Keratinocyte (primary cell): ENCODE results near the gene RHOB. TPM values are rescaled to one million over a fixed set of nuclear protein-coding genes. Genes with fewer than 3 reads are reported as not detected.

ENCODE experiments used
- DNase-seq: peaks from one replicate; pipeline ENCODE4 v3.0.0-alpha.2; 2011; ENCODE audit warnings: low read depth, missing footprints, low spot score
- FAIRE-seq: peaks from 2 replicates; lab custom pipeline; 2011; peaks lifted over from hg19 to GRCh38; lab: Jason Lieb, UNC
- H2AFZ ChIP-seq: 2 replicates; pipeline ENCODE4 v1.6.0; 2012; ENCODE audit warnings: low read length, control low read depth, inconsistent platforms; ENCODE audit not compliant: control insufficient read depth
- H3K27ac ChIP-seq: 2 replicates; pipeline ENCODE4 v1.5.1; 2011; ENCODE audit warnings: low read length; ENCODE audit not compliant: control insufficient read depth, insufficient read depth
- H3K27me3 ChIP-seq: 3 replicates; pipeline ENCODE4 v1.6.0; 2011; ENCODE audit warnings: low read length; ENCODE audit not compliant: control insufficient read depth, insufficient read depth; ENCODE audit errors: extremely low read depth
- H3K36me3 ChIP-seq, 2 experiments: 2 replicates in 1 of 2; 3 replicates in 1 of 2; pipeline ENCODE4 v1.5.1; 2011; ENCODE audit warnings: low read length in 2 of 2, mild to moderate bottlenecking in 1 of 2; ENCODE audit not compliant: control insufficient read depth in 2 of 2, insufficient read depth in 2 of 2; ENCODE audit errors: extremely low read depth in 1 of 2
- H3K4me1 ChIP-seq: 3 replicates; pipeline ENCODE4 v1.5.1; 2011; ENCODE audit warnings: low read length; ENCODE audit not compliant: control insufficient read depth, insufficient read depth; ENCODE audit errors: extremely low read depth
- H3K4me2 ChIP-seq: 3 replicates; pipeline ENCODE4 v1.6.0; 2011; ENCODE audit warnings: low read depth, low read length; ENCODE audit not compliant: control insufficient read depth, insufficient read depth; ENCODE audit errors: extremely low read depth
- H3K4me3 ChIP-seq, 3 experiments: fragments of 200-600 bp in 1 of 3; sonication (generic) in 1 of 3; 2 replicates in 2 of 3; 3 replicates in 1 of 3; pipeline ENCODE4 v1.5.1; 2011 to 2016; ENCODE audit warnings: low read length in 3 of 3, mild to moderate bottlenecking in 3 of 3, control low read depth in 2 of 3, inconsistent platforms in 1 of 3, low read depth in 1 of 3, mixed read lengths in 1 of 3, mixed run types in 1 of 3, moderate library complexity in 1 of 3; ENCODE audit not compliant: control insufficient read depth in 2 of 3, insufficient read depth in 2 of 3; ENCODE audit errors: extremely low read depth in 1 of 3
- H3K79me2 ChIP-seq: 2 replicates; pipeline ENCODE4 v1.6.0; 2012; ENCODE audit warnings: low read length; ENCODE audit not compliant: control insufficient read depth, insufficient read depth
- H3K9ac ChIP-seq: 3 replicates; pipeline ENCODE4 v1.6.0; 2011; ENCODE audit warnings: low read length; ENCODE audit not compliant: control insufficient read depth, insufficient read depth; ENCODE audit errors: extremely low read depth
- H3K9me1 ChIP-seq: 3 replicates; pipeline ENCODE4 v1.6.0; 2011; ENCODE audit warnings: low read length; ENCODE audit not compliant: control insufficient read depth, insufficient read depth; ENCODE audit errors: extremely low read depth
- H3K9me3 ChIP-seq: 2 replicates; pipeline ENCODE4 v1.5.1; 2012; ENCODE audit warnings: low read depth, low read length; ENCODE audit not compliant: control insufficient read depth
- H4K20me1 ChIP-seq: 3 replicates; pipeline ENCODE4 v1.6.0; 2011; ENCODE audit warnings: low read length; ENCODE audit not compliant: control insufficient read depth, insufficient read depth; ENCODE audit errors: extremely low read depth
- CTCF ChIP-seq, 3 experiments: IDR thresholded peaks in 1 of 3; conservative IDR thresholded peaks in 1 of 3; optimal IDR thresholded peaks in 1 of 3; 2 replicates in 2 of 3; 3 replicates in 1 of 3; pipeline versions ENCODE3 to v1.5.1; 2011; ENCODE audit warnings: low read length in 3 of 3, mild to moderate bottlenecking in 3 of 3, moderate library complexity in 2 of 3, control low read depth in 1 of 3, inconsistent platforms in 1 of 3; ENCODE audit not compliant: insufficient read depth in 2 of 3; ENCODE audit errors: extremely low read depth in 1 of 3
- EZH2 ChIP-seq: IDR thresholded peaks from one replicate; pipeline ENCODE4 v1.6.1; 2012; ENCODE audit warnings: inconsistent platforms, mild to moderate bottlenecking, low read length, moderate library complexity
- dilution Hi-C: fragments of 300-500 bp; cut with MboI; formaldehyde crosslinking; loops from one replicate; pipeline ENCODE4 v1.7.0; 2020; ENCODE audit warnings: low sequenced_read_pairs; ENCODE audit not compliant: extremely low pct_ligation_motif_present
- polyA plus RNA-seq, 5 experiments: library from polyadenylated mRNA; depleted of rRNA in 3 of 5; stranded (reverse) in 3 of 5; stranded (forward) in 1 of 5; unstranded in 1 of 5; fragments of >200 nt; gene quantifications; 1 replicate in 1 of 5; 2 replicates in 3 of 5; 3 replicates in 1 of 5; pipeline versions ENCODE4 v1.2.1 to v1.2.3, GENCODE V29; 2011 to 2012; ENCODE audit warnings: missing spikeins in 2 of 5, low read depth in 1 of 5, low replicate concordance in 1 of 5

Gene RHOB
- polyA plus RNA-seq, 1 donor (not counting 4 experiments of a cell fraction or from before 2014, with no cell fraction given): 23.6 TPM

- Histone ChIP-seq H3K27ac (no peak overlapping the region), H3K4me1 (peaks cover 21% of the 10 kb centered on the region), H3K4me2 (no peak overlapping the region), H3K9me3 (no peaks in the 10 kb centered on the region), H3K4me3 (no peak overlapping the region), H3K79me2 (no peaks in the 10 kb centered on the region), H3K27me3 (no peaks in the 10 kb centered on the region), H2AFZ (no peak overlapping the region), H4K20me1 (no peaks in the 10 kb centered on the region), H3K9me1 (no peaks in the 10 kb centered on the region), H3K36me3 (no peaks in the 10 kb centered on the region), H3K9ac (no peak overlapping the region)
- FAIRE-seq (no peak), DNase-seq (no peak)
- no peak for TF ChIP-seq CTCF (optimal IDR thresholded peaks at IDR 0.05 in 1 of 3, IDR thresholded peaks at IDR 0.05 in 1 of 3, conservative IDR thresholded peaks at IDR 0.05 in 1 of 3; ENCODE audit: extremely low read depth in 1 of 3, insufficient read depth in 2 of 3, low read length in 3 of 3)
- no peak for TF ChIP-seq EZH2
- dilution Hi-C loops: no loop called here
Measured at GRCh38 chr2:20418519-20418918, 28.4 kb upstream of the RHOB start.

DNA sequence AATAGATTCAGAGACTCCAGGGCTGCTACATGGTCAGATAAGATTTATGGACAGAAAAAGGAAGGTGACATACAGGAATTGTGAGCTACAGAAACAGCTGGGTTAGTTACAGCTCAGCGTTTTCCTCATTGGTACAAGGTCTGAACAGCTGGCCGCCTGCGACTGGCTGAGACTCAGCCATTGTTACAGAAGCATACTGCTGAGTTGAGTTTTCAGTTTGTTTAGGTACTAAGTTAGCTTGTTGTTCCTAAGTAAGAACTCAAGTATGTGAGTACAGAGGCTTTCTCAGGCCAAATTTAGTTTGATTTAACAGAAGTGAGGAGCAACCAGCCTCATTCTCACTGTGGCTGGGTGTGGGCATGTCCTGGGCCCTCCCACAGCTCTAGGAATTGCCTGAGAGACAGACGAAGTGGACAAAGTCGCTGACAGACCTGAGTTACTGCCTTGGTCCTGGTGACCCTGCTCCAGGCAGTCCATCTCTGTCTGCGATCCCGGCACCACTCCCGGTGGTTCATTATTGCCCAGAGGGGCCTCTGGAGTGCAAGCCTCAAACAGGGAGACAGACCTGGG lies 27.8 kb upstream of the RHOB start:
- H3K27me3 ChIP-seq: no peaks in the 10 kb centered on the region
- dilution Hi-C loops: no loop called here
- no peak overlapping the region for H3K4me3 ChIP-seq
- H3K36me3 ChIP-seq: no peaks in the 10 kb centered on the region
- H3K79me2 ChIP-seq: no peaks in the 10 kb centered on the region
- peaks cover 21% of the 10 kb centered on the region for H3K4me1 ChIP-seq
- FAIRE-seq (peak; percentile 76), DNase-seq (no peak)
- H3K9ac ChIP-seq: no peak overlapping the region
- no peak for TF ChIP-seq CTCF (optimal IDR thresholded peaks at IDR 0.05 in 1 of 3, IDR thresholded peaks at IDR 0.05 in 1 of 3, conservative IDR thresholded peaks at IDR 0.05 in 1 of 3; ENCODE audit: extremely low read depth in 1 of 3, insufficient read depth in 2 of 3, low read length in 3 of 3)
- no peak for TF ChIP-seq EZH2
- peak overlapping the region; percentile 64 for H2AFZ ChIP-seq
- H3K9me1 ChIP-seq: no peaks in the 10 kb centered on the region
- no peak overlapping the region for H3K27ac ChIP-seq
- H3K4me2 ChIP-seq: no peak overlapping the region
- no peaks in the 10 kb centered on the region for H4K20me1 ChIP-seq
- no peaks in the 10 kb centered on the region for H3K9me3 ChIP-seq
